ENCODE results near the gene GRIN2B.

GRIN2B gene

GRCh38 chr12:13981296-13981962 lies at the start of gene GRIN2B:
TSS of gene GRIN2B (minus strand) at chr12:13981602. CDS start at chr12:13866208, 115,394 bp downstream.
- DNase-seq (ENCODE audit: low read depth in 2 of 3, low spot score in 2 of 3), result no peak

DNA sequence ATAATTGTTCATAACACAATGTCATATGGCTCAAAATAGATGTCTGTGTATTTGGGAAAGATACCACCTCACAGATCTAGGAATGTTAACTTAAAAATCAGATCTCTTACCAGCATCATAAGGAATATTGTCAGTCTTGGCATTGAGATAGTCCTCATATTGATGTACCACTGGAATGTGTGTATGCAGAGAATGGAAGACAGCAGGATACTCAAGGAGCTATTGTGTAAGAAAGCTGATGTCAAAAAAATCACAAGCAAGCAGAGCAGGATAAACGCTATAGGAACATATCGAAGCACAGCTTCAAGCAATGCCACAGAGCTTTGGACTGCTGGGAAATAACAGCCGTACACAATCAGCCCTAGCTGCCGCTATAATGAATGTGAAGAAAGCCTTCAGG lies 45.1 kb upstream of the GRIN2B start:
- no peak for DNase-seq (ENCODE audit: low read depth in 2 of 3, low spot score in 2 of 3)

GRCh38 chr12:14024591-14024990 lies 43.2 kb upstream of the GRIN2B start:
- no peak for DNase-seq (ENCODE audit: low read depth in 2 of 3, low spot score in 2 of 3)

DNA sequence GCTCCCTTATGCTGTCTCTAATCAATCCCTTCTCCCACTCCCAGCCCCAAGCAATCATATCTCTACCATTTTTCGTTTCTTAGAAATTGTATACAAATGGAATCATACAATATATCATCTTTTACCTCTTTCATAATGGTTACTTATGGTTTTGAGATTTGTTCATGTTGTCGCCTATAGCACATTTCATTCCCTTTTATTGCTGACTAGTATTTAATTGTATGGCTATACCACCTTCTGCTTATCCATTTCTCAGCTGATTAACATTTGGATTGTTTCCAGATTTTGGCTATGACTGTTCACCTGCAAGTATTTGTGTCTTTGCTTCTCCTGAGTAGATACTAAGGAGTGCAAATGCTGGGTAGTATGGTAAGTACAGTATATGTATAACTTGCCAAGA lies 36.7 kb upstream of the GRIN2B start:
- no peak for DNase-seq (ENCODE audit: low read depth in 2 of 3, low spot score in 2 of 3)

GRCh38 chr12:14010989-14011388 lies 29.6 kb upstream of the GRIN2B start:
- DNase-seq (ENCODE audit: low read depth in 2 of 3, low spot score in 2 of 3), result no peak

DNA sequence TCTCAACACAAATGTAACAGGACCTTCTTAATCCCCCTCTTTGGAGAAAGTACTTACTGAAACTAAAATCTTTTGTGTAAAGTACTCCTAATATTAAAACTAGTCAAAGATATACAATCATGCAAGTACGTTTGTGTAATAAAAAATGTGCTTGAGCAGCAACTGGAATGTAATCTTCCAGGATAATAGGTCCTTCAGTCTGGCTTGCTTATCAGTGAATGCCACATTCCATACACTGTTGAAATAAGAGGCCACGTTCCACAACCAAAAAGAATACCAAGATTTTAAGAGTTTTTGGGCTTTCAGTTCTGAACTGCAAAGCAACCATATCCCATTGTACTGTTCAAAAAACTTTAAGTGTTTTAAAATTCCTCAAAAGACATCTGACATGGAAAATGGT lies 26.2 kb upstream of the GRIN2B start:
- no peak for DNase-seq (ENCODE audit: low read depth in 2 of 3, low spot score in 2 of 3)

DNA sequence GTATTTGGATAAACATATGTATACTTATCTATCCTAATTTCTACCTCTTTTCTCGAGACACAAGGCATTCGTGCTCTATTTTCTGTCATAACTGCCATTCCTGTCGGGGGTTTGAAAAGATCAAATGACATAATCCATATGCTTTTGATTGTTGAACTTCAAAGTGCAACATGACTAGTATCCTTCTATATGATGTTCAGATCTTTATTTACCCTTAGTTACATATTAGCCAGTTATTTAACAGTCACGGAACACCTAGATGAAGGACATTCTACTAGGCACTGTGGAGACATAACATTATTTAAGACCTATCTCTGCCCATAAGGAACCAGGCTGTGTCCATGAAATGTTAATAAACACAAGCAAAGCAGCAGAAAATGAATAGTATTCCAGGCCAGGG lies 11.2 kb upstream of the GRIN2B start:
- no peak for DNase-seq (ENCODE audit: low read depth in 2 of 3, low spot score in 2 of 3)

- DNase-seq (ENCODE audit: low read depth in 2 of 3, low spot score in 2 of 3), result no peak
Observed at GRCh38 chr12:13992106-13992505, 10.7 kb upstream of the GRIN2B start.

DNA sequence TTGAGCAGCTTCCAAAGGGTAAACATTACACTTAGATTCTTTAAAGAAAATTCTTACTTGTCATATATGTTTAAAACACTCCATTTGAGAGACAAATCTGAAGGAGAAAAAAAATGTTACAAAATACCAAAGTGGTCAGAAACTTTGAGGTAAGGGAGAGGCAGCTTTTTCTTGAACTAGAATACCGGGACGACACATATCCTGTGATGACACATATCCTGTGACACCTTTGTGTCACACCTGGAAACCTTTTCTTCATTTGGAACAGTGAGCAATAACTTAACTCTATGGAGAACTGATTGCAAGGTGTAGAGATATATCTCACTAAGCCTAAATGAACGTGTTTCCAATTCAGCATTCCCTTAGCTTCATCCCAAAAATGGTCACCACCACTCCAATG lies 4.6 kb upstream of the GRIN2B start:
- no peak for DNase-seq (ENCODE audit: low read depth in 2 of 3, low spot score in 2 of 3)

- no peak for DNase-seq (ENCODE audit: low read depth in 2 of 3, low spot score in 2 of 3)
Observed at GRCh38 chr12:13981990-13982389, 588 bp upstream of the GRIN2B start.

- no peak for DNase-seq (ENCODE audit: low read depth in 2 of 3, low spot score in 2 of 3)
Observed at GRCh38 chr12:13980538-13981295, 685 bp downstream of the GRIN2B start.

GRCh38 chr12:13979772-13980378 lies 1.5 kb downstream of the GRIN2B start:
- DNase-seq (ENCODE audit: low read depth in 2 of 3, low spot score in 2 of 3), result no peak

- DNase-seq (ENCODE audit: low read depth in 2 of 3, low spot score in 2 of 3), result no peak
Observed at GRCh38 chr12:13978876-13979275, 2.5 kb downstream of the GRIN2B start.

DNA sequence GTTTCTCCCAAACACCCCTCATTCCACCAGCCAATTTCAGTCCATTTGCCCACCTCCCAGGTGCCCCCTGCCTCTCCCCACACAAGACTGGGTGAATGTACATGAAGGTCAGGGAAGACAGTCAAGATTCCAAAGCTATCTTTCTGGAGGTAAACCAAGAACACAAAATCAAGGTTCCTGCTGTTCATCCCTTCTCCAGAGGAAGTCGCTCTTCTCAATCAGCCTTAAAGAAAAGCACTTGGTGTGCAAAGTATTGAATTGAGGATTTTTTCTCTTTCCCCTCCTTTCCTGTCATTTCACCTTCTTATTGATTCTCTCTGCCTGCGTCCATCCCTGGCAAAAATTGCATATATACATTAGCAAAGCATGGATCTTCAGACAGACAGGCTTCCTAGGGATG lies 4.5 kb downstream of the GRIN2B start:
- no peak for DNase-seq (ENCODE audit: low read depth in 2 of 3, low spot score in 2 of 3)

DNA sequence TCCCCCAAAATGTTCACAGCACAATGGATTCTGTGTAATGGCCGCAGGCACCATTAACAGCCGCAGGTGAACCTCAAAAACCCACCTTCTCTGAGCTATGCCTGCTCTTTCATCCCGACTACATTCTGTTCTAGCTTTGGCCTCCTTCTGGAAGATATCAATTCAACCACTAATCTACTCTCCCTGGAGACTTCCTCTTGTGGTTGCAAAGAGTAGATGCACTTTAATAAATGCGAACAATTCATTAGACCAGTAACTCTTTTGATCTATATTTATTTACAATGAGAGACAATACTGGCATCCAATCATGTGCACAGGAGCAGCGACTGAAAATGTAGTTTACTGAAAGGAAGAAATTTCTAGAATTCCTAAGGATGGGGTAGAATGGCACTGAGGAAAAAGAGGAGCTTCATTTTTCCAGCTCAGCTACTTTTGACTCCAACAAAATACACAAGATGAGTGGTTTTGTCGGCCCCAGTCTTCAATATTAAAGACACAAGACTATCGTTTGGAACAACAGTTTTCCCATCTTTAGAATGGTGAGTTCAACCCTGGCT lies 5.3 kb downstream of the GRIN2B start:
- no peak for DNase-seq (ENCODE audit: low read depth in 2 of 3, low spot score in 2 of 3)

- no peak for DNase-seq (ENCODE audit: low read depth in 2 of 3, low spot score in 2 of 3)
Observed at GRCh38 chr12:13973996-13974395, 7.4 kb downstream of the GRIN2B start.

- no peak for DNase-seq (ENCODE audit: low read depth in 2 of 3, low spot score in 2 of 3)
Observed at GRCh38 chr12:13970803-13971202, 10.6 kb downstream of the GRIN2B start.

DNA sequence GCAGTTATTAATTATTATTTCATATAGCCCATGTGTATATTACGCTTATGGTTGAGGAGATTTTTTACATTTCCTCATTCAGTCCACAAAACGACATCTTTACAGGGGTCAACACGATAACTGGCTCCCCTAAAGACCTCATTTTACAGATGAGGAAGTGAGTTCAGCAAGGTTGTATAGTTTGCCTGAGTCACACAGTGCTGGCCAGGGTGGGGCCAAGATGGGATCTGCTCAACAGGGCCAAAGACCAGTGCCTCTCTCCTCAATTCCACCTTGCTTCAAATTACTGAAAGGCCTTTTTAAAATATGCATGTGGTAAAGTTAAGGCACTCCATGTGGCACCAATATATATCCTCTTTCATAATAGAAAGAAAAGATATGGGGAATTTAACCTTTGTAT lies 13.1 kb downstream of the GRIN2B start:
- no peak for DNase-seq (ENCODE audit: low read depth in 2 of 3, low spot score in 2 of 3)

GRCh38 chr12:13964666-13965065 lies 16.7 kb downstream of the GRIN2B start:
- no peak for DNase-seq (ENCODE audit: low read depth in 2 of 3, low spot score in 2 of 3)

- no peak for DNase-seq (ENCODE audit: low read depth in 2 of 3, low spot score in 2 of 3)
Observed at GRCh38 chr12:13962699-13963098, 18.7 kb downstream of the GRIN2B start.

- no peak for DNase-seq (ENCODE audit: low read depth in 2 of 3, low spot score in 2 of 3)
Observed at GRCh38 chr12:13961971-13962370, 19.4 kb downstream of the GRIN2B start.

- no peak for DNase-seq (ENCODE audit: low read depth in 2 of 3, low spot score in 2 of 3)
Observed at GRCh38 chr12:13959131-13959723, 22.2 kb downstream of the GRIN2B start.

Data from activated CD8-positive, alpha-beta memory T cell treated with anti-CD3 and anti-CD28 coated beads for 48 hours (primary cell).